ENCODE results near the gene TMEM273. TPM values are rescaled to one million over a fixed set of nuclear protein-coding genes. Genes with fewer than 3 reads are reported as not detected.

The TMEM273 gene
- total RNA-seq, 1 donor from 2014 or later, result 0.37 TPM

GRCh38 chr10:49194212-49194920, 6.2 kb upstream of the TMEM273 start:
- no peak overlapping the region for H3K4me3 Mint-ChIP-seq
- DNase-seq (ENCODE audit: low read depth, low spot score), result no peak
- no peaks in the 10 kb centered on the region for H3K36me3 Mint-ChIP-seq (ENCODE audit: low read depth)
- H3K27ac Mint-ChIP-seq (ENCODE audit: unreplicated experiment), result no peak overlapping the region
- no peaks in the 10 kb centered on the region for H3K4me1 Mint-ChIP-seq
- TF ChIP-seq CTCF (conservative IDR thresholded peaks at IDR 0.05), result no peak
- no peaks in the 10 kb centered on the region for H3K9me3 Mint-ChIP-seq
- peaks cover 5% of the 10 kb centered on the region for H3K27me3 Mint-ChIP-seq (ENCODE audit: low read depth)

GRCh38 chr10:49191349-49191748, 3.2 kb upstream of the TMEM273 start:
- Mint-ChIP-seq H3K27me3 (ENCODE audit: low read depth) (peaks cover 2% of the 10 kb centered on the region), H3K27ac (ENCODE audit: unreplicated experiment) (no peak overlapping the region), H3K36me3 (ENCODE audit: low read depth) (no peaks in the 10 kb centered on the region), H3K9me3 (no peaks in the 10 kb centered on the region), H3K4me3 (no peak overlapping the region), H3K4me1 (no peaks in the 10 kb centered on the region)
- no peak for DNase-seq (ENCODE audit: low read depth, low spot score)
- TF ChIP-seq CTCF (conservative IDR thresholded peaks at IDR 0.05), result no peak

GRCh38 chr10:49189422-49189821, 1.2 kb upstream of the TMEM273 start:
- TF ChIP-seq CTCF (conservative IDR thresholded peaks at IDR 0.05), result no peak
- Mint-ChIP-seq H3K4me1 (no peaks in the 10 kb centered on the region), H3K4me3 (no peak overlapping the region), H3K27ac (ENCODE audit: unreplicated experiment) (no peak overlapping the region), H3K36me3 (ENCODE audit: low read depth) (no peaks in the 10 kb centered on the region), H3K9me3 (no peaks in the 10 kb centered on the region), H3K27me3 (ENCODE audit: low read depth) (peaks cover under 1% of the 10 kb centered on the region)
- no peak for DNase-seq (ENCODE audit: low read depth, low spot score)

DNA sequence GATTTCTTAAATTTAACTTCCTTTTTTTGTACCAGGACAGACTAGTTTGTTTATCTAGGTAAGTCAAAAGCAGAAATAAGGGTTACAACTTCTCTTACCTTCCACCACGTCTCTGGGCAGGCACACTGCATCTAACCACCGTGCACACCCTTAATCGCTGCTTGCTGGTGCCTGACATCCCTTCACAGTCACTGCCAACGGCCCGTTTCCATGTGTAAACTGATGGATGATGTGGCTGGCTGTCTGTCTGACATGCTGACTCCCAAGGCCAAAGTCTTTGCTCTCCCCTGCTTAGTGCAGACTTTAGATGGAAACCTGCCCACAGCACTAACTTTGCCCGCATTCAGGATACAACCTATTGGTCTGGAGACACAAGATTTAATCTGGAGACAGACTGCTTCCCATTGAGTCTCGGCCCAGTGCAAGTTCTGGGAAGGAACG, 1.1 kb downstream of the TMEM273 start:
- TF ChIP-seq CTCF (conservative IDR thresholded peaks at IDR 0.05), result no peak
- Mint-ChIP-seq H3K27ac (ENCODE audit: unreplicated experiment) (no peak overlapping the region), H3K4me3 (no peak overlapping the region), H3K4me1 (no peaks in the 10 kb centered on the region), H3K36me3 (ENCODE audit: low read depth) (no peaks in the 10 kb centered on the region), H3K9me3 (no peaks in the 10 kb centered on the region), H3K27me3 (ENCODE audit: low read depth) (no peaks in the 10 kb centered on the region)
- DNase-seq (ENCODE audit: low read depth, low spot score), result no peak

DNA sequence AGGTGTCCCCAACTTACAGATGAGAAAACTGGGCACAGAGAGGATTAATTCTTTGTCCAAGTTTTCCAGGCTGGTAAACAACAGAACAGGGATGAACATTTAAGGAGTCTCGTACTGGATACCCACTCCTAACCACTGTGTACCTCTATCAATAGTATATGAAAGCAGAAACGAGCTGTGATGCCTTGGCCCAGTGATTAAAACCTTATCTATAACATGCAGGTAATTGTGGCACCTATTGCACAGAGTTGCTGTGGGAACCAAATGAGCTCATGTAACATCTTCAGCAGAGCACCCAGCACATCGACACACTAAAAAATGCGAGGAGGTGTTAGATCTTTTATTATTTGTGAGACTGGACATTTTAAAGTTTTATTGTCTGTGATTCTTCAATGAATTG, 1.6 kb downstream of the TMEM273 start:
- H3K36me3 Mint-ChIP-seq (ENCODE audit: low read depth), result no peaks in the 10 kb centered on the region
- H3K27me3 Mint-ChIP-seq (ENCODE audit: low read depth), result no peaks in the 10 kb centered on the region
- no peak overlapping the region for H3K4me3 Mint-ChIP-seq
- no peak for DNase-seq (ENCODE audit: low read depth, low spot score)
- no peak overlapping the region for H3K27ac Mint-ChIP-seq (ENCODE audit: unreplicated experiment)
- no peaks in the 10 kb centered on the region for H3K4me1 Mint-ChIP-seq
- no peak for TF ChIP-seq CTCF (conservative IDR thresholded peaks at IDR 0.05)
- no peaks in the 10 kb centered on the region for H3K9me3 Mint-ChIP-seq

All from neural crest cell (in vitro differentiated cells).